SU-DHL-6 (cell line): Measurements from ENCODE around the gene GCNT1.

Experiments
- EZH2phosphoT487 ChIP-seq: fragments of 200-600 bp; sonication (generic), shearing (Covaris generic); conservative IDR thresholded peaks from 2 replicates; pipeline ENCODE4 v1.6.1; 2018; ENCODE audit warnings: mild to moderate bottlenecking, antibody characterized with exemption, low read length, moderate library complexity, mixed read lengths
- TF ChIP-seq, protein P1 (sequence below): fragments of 200-600 bp; sonication (generic); IDR thresholded peaks from one replicate; pipeline ENCODE4 v1.5.1; 2017; ENCODE audit warnings: antibody characterized with exemption, mild to moderate bottlenecking, low read length, moderate library complexity; ENCODE audit not compliant: insufficient read depth, poor library complexity, severe bottlenecking

DNA sequence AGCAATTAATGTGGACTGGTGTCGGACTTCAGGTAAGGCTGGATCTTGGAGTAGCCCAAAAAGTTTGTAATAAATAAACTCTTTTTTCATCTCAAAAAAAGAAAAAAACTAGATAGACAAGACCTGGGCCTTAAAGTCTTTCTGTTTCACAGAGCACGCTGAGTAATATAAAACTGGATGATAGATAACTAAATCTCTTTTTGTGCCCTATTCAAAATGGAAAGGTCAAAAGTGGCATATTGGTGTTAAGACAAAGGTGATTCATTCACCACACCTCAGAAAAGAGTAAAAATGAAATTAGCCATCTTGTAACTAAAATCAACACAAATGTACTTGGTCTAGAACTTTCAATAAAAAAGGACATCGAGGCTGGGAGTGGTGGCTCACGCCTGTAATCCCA, 34.5 kb upstream of the GCNT1 start:
- TF ChIP-seq, protein P1, sequence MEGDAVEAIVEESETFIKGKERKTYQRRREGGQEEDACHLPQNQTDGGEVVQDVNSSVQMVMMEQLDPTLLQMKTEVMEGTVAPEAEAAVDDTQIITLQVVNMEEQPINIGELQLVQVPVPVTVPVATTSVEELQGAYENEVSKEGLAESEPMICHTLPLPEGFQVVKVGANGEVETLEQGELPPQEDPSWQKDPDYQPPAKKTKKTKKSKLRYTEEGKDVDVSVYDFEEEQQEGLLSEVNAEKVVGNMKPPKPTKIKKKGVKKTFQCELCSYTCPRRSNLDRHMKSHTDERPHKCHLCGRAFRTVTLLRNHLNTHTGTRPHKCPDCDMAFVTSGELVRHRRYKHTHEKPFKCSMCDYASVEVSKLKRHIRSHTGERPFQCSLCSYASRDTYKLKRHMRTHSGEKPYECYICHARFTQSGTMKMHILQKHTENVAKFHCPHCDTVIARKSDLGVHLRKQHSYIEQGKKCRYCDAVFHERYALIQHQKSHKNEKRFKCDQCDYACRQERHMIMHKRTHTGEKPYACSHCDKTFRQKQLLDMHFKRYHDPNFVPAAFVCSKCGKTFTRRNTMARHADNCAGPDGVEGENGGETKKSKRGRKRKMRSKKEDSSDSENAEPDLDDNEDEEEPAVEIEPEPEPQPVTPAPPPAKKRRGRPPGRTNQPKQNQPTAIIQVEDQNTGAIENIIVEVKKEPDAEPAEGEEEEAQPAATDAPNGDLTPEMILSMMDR: no peak
- no peak for TF ChIP-seq EZH2phosphoT487
